Liver (tissue), 9 donors: ENCODE data around the gene DUSP7. TPM values are rescaled to one million over a fixed set of nuclear protein-coding genes. Genes with fewer than 3 reads are reported as not detected.

Experiments
- DNase-seq: peaks from one replicate; pipeline ENCODE4 v3.0.0-alpha.2; 2017; ENCODE audit warnings: low spot score
- H3K27ac ChIP-seq, 2 donors: one replicate each; pipeline ENCODE4 v1.7.0; 2013; ENCODE audit warnings: inconsistent platforms in 2 of 2, low read length in 2 of 2, control low read depth in 1 of 2, low read depth in 1 of 2, mild to moderate bottlenecking in 1 of 2
- H3K27me3 ChIP-seq, 4 donors: one replicate each; pipeline versions ENCODE4 v1.6.1 to v1.7.0; 2013; ENCODE audit warnings: low read length in 3 of 4, inconsistent platforms in 1 of 4, mild to moderate bottlenecking in 1 of 4, moderate library complexity in 1 of 4; ENCODE audit not compliant: control insufficient read depth in 4 of 4, insufficient read depth in 4 of 4
- H3K36me3 ChIP-seq, 4 donors: one replicate each; pipeline versions ENCODE4 v1.6.1 to v1.7.0; 2013; ENCODE audit warnings: low read length in 3 of 4, mild to moderate bottlenecking in 3 of 4, low read depth in 1 of 4, moderate library complexity in 1 of 4; ENCODE audit not compliant: control insufficient read depth in 4 of 4, insufficient read depth in 3 of 4
- H3K4me1 ChIP-seq, 4 donors: one replicate each; pipeline versions ENCODE4 v1.6.1 to v1.7.0; 2013; ENCODE audit warnings: low read length in 3 of 4, mild to moderate bottlenecking in 3 of 4, moderate library complexity in 1 of 4; ENCODE audit not compliant: control insufficient read depth in 4 of 4, insufficient read depth in 4 of 4
- H3K4me3 ChIP-seq, 3 donors: one replicate each; pipeline versions ENCODE4 v1.6.1 to v1.7.0; 2013; ENCODE audit warnings: low read length in 3 of 3, control low read depth in 1 of 3, low read depth in 1 of 3, mild to moderate bottlenecking in 1 of 3
- H3K9ac ChIP-seq, 2 donors: one replicate each; pipeline ENCODE4 v1.7.0; 2013; ENCODE audit warnings: low read length in 2 of 2, mild to moderate bottlenecking in 2 of 2, moderate library complexity in 2 of 2, control low read depth in 1 of 2, low read depth in 1 of 2
- H3K9me3 ChIP-seq, 4 donors: one replicate each; pipeline versions ENCODE4 v1.6.1 to v1.7.0; 2013; ENCODE audit warnings: low read length in 3 of 4; ENCODE audit not compliant: control insufficient read depth in 4 of 4
- ATF3 ChIP-seq: IDR thresholded peaks from 2 replicates; pipeline ENCODE4 v1.6.1; 2016; ENCODE audit warnings: antibody characterized with exemption
- CTCF ChIP-seq: fragments of 150-350 bp; IDR thresholded peaks from 2 replicates; pipeline ENCODE4 v1.5.1; 2017; ENCODE audit warnings: improper control_type of control experiment, low read depth, low read length; ENCODE audit not compliant: missing input control
- EGR1 ChIP-seq, 2 donors: IDR thresholded peaks; 2 replicates each; pipeline ENCODE4 v1.6.1; 2016 to 2018; ENCODE audit warnings: antibody characterized with exemption in 2 of 2, low read depth in 2 of 2
- FOXA1 ChIP-seq: IDR thresholded peaks from 2 replicates; pipeline ENCODE4 v1.6.1; 2016; ENCODE audit warnings: antibody characterized with exemption
- FOXA2 ChIP-seq: IDR thresholded peaks from 2 replicates; pipeline ENCODE4 v1.6.1; 2016; ENCODE audit warnings: antibody characterized with exemption
- GABPA ChIP-seq, 2 donors: IDR thresholded peaks in 1 of 2; conservative IDR thresholded peaks in 1 of 2; 2 replicates each; pipeline ENCODE4 v1.6.1; 2016; ENCODE audit warnings: antibody characterized with exemption in 2 of 2, mild to moderate bottlenecking in 1 of 2, moderate library complexity in 1 of 2
- HNF4A ChIP-seq, 2 donors: conservative IDR thresholded peaks; 2 replicates each; pipeline ENCODE4 v1.6.1; 2016; ENCODE audit warnings: antibody characterized with exemption in 2 of 2, mild to moderate bottlenecking in 2 of 2
- HNF4G ChIP-seq: IDR thresholded peaks from 2 replicates; pipeline ENCODE4 v1.6.1; 2016; ENCODE audit warnings: antibody characterized with exemption
- JUND ChIP-seq, 2 donors: IDR thresholded peaks; 2 replicates each; pipeline ENCODE4 v1.6.1; 2016; ENCODE audit warnings: antibody characterized with exemption in 2 of 2
- MAX ChIP-seq: IDR thresholded peaks from 2 replicates; pipeline ENCODE4 v1.6.1; 2016; ENCODE audit warnings: antibody characterized with exemption
- NR2F2 ChIP-seq: IDR thresholded peaks from 2 replicates; pipeline ENCODE4 v1.6.1; 2016; ENCODE audit warnings: antibody characterized with exemption
- RAD21 ChIP-seq, 2 donors: IDR thresholded peaks; 2 replicates each; pipeline ENCODE4 v1.6.1; 2016; ENCODE audit warnings: antibody characterized with exemption in 2 of 2, mild to moderate bottlenecking in 2 of 2
- REST ChIP-seq: IDR thresholded peaks from 2 replicates; pipeline ENCODE4 v1.6.1; 2016; ENCODE audit warnings: antibody characterized with exemption, mild to moderate bottlenecking
- RXRA ChIP-seq, 2 donors: IDR thresholded peaks; 2 replicates each; pipeline ENCODE4 v1.6.1; 2017 to 2018; ENCODE audit warnings: antibody characterized with exemption in 2 of 2, mild to moderate bottlenecking in 1 of 2
- SP1 ChIP-seq: IDR thresholded peaks from 2 replicates; pipeline ENCODE4 v1.6.1; 2018; ENCODE audit warnings: antibody characterized with exemption, mild to moderate bottlenecking
- TAF1 ChIP-seq: conservative IDR thresholded peaks from 2 replicates; pipeline ENCODE4 v1.6.1; 2016; ENCODE audit warnings: antibody characterized with exemption, mild to moderate bottlenecking
- YY1 ChIP-seq: IDR thresholded peaks from 2 replicates; pipeline ENCODE4 v1.6.1; 2016; ENCODE audit warnings: antibody characterized with exemption, mild to moderate bottlenecking
- ZBTB33 ChIP-seq: IDR thresholded peaks from 2 replicates; pipeline ENCODE4 v1.6.1; 2016; ENCODE audit warnings: antibody characterized with exemption
- WGBS: extraction: QIAGEN DNeasy Blood & Tissue Kit; methylation state at CpG from one replicate; pipeline ENCODE4 v1.1.7; 2013; 5-methylcytosine and 5-hydroxymethylcytosine counted together
- polyA plus RNA-seq, 2 donors: library from polyadenylated mRNA; stranded (reverse) in 1 of 2; unstranded in 1 of 2; fragments of 200-250 nt in 1 of 2; fragments of >200 nt in 1 of 2; fragmentation: Nextera tagmentation in 1 of 2; extraction: Ambion mirVana in 1 of 2; gene quantifications; one replicate each; pipeline versions ENCODE4 v1.2.1 to v1.2.3, GENCODE V29; 2013 to 2015
- total RNA-seq, 2 donors: library from RNA; depleted of rRNA; stranded (reverse); fragments of >200 nt; gene quantifications; one replicate each; pipeline ENCODE4 v1.2.3, GENCODE V29; 2014
- donor health status: healthy.
- donor health status: healthy.
- donor health status: healthy.
- donor health status: healthy.
- donor health status: healthy.

The DUSP7 gene
- total and polyA plus RNA-seq, 4 donors, result 1.5 to 5.0 (median 3.7) TPM

GRCh38 chr3:52004163-52004787, 52.1 kb downstream of the DUSP7 start:
- no peak for DNase-seq
- Histone ChIP-seq H3K4me1 (peaks cover 0 to 18% (median 1%) of the 10 kb centered on the region in 4 donors), H3K27ac (no peak overlapping the region), H3K36me3 (no peaks in the 10 kb centered on the region), H3K27me3 (no peaks in the 10 kb centered on the region), H3K9me3 (no peaks in the 10 kb centered on the region), H3K4me3 (no peak overlapping the region), H3K9ac (no peak overlapping the region)
- WGBS, result 69% methylated on average over 16 of the region's 16 CpGs
- no peak for TF ChIP-seq TAF1
- peak; percentile 17 for TF ChIP-seq CTCF
- TF ChIP-seq RAD21 (IDR thresholded peaks at IDR 0.05), result peak; percentile 65 to 77

- Histone ChIP-seq H3K36me3 (no peaks in the 10 kb centered on the region), H3K4me3 (no peak overlapping the region), H3K9ac (no peak overlapping the region), H3K27ac (no peak overlapping the region), H3K9me3 (no peaks in the 10 kb centered on the region), H3K27me3 (no peaks in the 10 kb centered on the region), H3K4me1 (peaks cover 0 to 18% (median 1%) of the 10 kb centered on the region in 4 donors)
- TF ChIP-seq YY1 (no peak), HNF4G (no peak), FOXA1 (no peak), JUND (IDR thresholded peaks at IDR 0.05) (no peak), EGR1 (IDR thresholded peaks at IDR 0.05; ENCODE audit: low read depth in 2 of 2) (no peak), HNF4A (conservative IDR thresholded peaks at IDR 0.05) (no peak), RXRA (IDR thresholded peaks at IDR 0.05) (no peak), REST (no peak), SP1 (no peak), ATF3 (no peak), RAD21 (IDR thresholded peaks at IDR 0.05) (no peak), CTCF (no peak), MAX (no peak), NR2F2 (no peak), TAF1 (no peak), ZBTB33 (no peak), FOXA2 (no peak), GABPA (IDR thresholded peaks at IDR 0.05 in 1 of 2, conservative IDR thresholded peaks at IDR 0.05 in 1 of 2) (no peak)
- no peak for DNase-seq
- WGBS, result 78% methylated on average over 6 of the region's 6 CpGs
These were observed 53.6 kb downstream of the DUSP7 start for GRCh38 chr3:52002748-52003147.
